Activated naive CD8-positive, alpha-beta T cell treated with anti-CD3 and anti-CD28 coated beads for 36 hours (primary cell): Measurements from ENCODE around the gene ZCCHC12. TPM values are rescaled to one million over a fixed set of nuclear protein-coding genes. Genes with fewer than 3 reads are reported as not detected.

ENCODE experiments used
- DNase-seq: peaks from one replicate; pipeline ENCODE4 v3.0.0; 2021
- H3K27ac Mint-ChIP-seq: one replicate; pipeline ENCODE4 v1.8.0; 2022; ENCODE audit warnings: mild to moderate bottlenecking, moderate library complexity, mixed read lengths
- H3K27me3 Mint-ChIP-seq: one replicate; pipeline ENCODE4 v1.8.0; 2022; ENCODE audit warnings: mild to moderate bottlenecking, mixed read lengths
- H3K36me3 Mint-ChIP-seq: one replicate; pipeline ENCODE4 v1.8.0; 2021; ENCODE audit warnings: mild to moderate bottlenecking, mixed read lengths
- H3K4me1 Mint-ChIP-seq: one replicate; pipeline ENCODE4 v1.8.0; 2021; ENCODE audit warnings: mixed read lengths
- H3K4me3 Mint-ChIP-seq: one replicate; pipeline ENCODE4 v1.8.0; 2022; ENCODE audit warnings: mild to moderate bottlenecking, moderate library complexity, mixed read lengths
- H3K9me3 Mint-ChIP-seq: one replicate; pipeline ENCODE4 v1.8.0; 2022; ENCODE audit warnings: mixed read lengths
- total RNA-seq, 2 experiments: library from RNA; stranded (reverse); gene quantifications; one replicate each; pipeline ENCODE4 v1.2.3, GENCODE V29; 2021

Gene ZCCHC12
- total RNA-seq, 2 experiments from 2014 or later: 0.16 TPM; not detected in 1

- no peaks in the 10 kb centered on the region for H3K27me3 Mint-ChIP-seq
- no peak overlapping the region for H3K27ac Mint-ChIP-seq
- no peaks in the 10 kb centered on the region for H3K36me3 Mint-ChIP-seq
- H3K9me3 Mint-ChIP-seq: no peaks in the 10 kb centered on the region
- H3K4me1 Mint-ChIP-seq: no peaks in the 10 kb centered on the region
- no peak for DNase-seq
- no peak overlapping the region for H3K4me3 Mint-ChIP-seq
Observed at GRCh38 chrX:118857006-118857405, 33.4 kb downstream of the ZCCHC12 start.

- no peaks in the 10 kb centered on the region for H3K9me3 Mint-ChIP-seq
- no peaks in the 10 kb centered on the region for H3K4me1 Mint-ChIP-seq
- H3K36me3 Mint-ChIP-seq: no peaks in the 10 kb centered on the region
- H3K27me3 Mint-ChIP-seq: no peaks in the 10 kb centered on the region
- H3K27ac Mint-ChIP-seq: no peak overlapping the region
- DNase-seq: no peak
- H3K4me3 Mint-ChIP-seq: no peak overlapping the region
Observed at GRCh38 chrX:118861338-118861737, 37.7 kb downstream of the ZCCHC12 start.

- no peak for DNase-seq
- H3K4me1 Mint-ChIP-seq: no peaks in the 10 kb centered on the region
- H3K27me3 Mint-ChIP-seq: no peaks in the 10 kb centered on the region
- H3K9me3 Mint-ChIP-seq: no peaks in the 10 kb centered on the region
- H3K36me3 Mint-ChIP-seq: no peaks in the 10 kb centered on the region
- H3K27ac Mint-ChIP-seq: no peak overlapping the region
- no peak overlapping the region for H3K4me3 Mint-ChIP-seq
Observed at GRCh38 chrX:118862091-118862490, 38.5 kb downstream of the ZCCHC12 start.

- Mint-ChIP-seq H3K4me1 (no peaks in the 10 kb centered on the region), H3K27ac (no peak overlapping the region), H3K4me3 (no peak overlapping the region), H3K27me3 (no peaks in the 10 kb centered on the region), H3K9me3 (no peaks in the 10 kb centered on the region), H3K36me3 (no peaks in the 10 kb centered on the region)
- no peak for DNase-seq
Observed at GRCh38 chrX:118862979-118863378, 39.4 kb downstream of the ZCCHC12 start.

- no peak overlapping the region for H3K4me3 Mint-ChIP-seq
- H3K4me1 Mint-ChIP-seq: no peaks in the 10 kb centered on the region
- DNase-seq: no peak
- no peaks in the 10 kb centered on the region for H3K9me3 Mint-ChIP-seq
- no peaks in the 10 kb centered on the region for H3K36me3 Mint-ChIP-seq
- H3K27ac Mint-ChIP-seq: no peak overlapping the region
- H3K27me3 Mint-ChIP-seq: no peaks in the 10 kb centered on the region
Observed at GRCh38 chrX:118864063-118864635, 40.5 kb downstream of the ZCCHC12 start.

GRCh38 chrX:118865231-118865630 is 41.6 kb downstream of the ZCCHC12 start:
- Mint-ChIP-seq H3K9me3 (no peaks in the 10 kb centered on the region), H3K4me3 (no peak overlapping the region)

GRCh38 chrX:118867251-118867650 is 43.6 kb downstream of the ZCCHC12 start:
- Mint-ChIP-seq H3K27me3 (no peaks in the 10 kb centered on the region), H3K27ac (no peak overlapping the region), H3K4me1 (no peaks in the 10 kb centered on the region), H3K4me3 (no peak overlapping the region), H3K36me3 (no peaks in the 10 kb centered on the region), H3K9me3 (no peaks in the 10 kb centered on the region)
- no peak for DNase-seq

More at GRCh38 chrX:118865231-118865630, 41.6 kb downstream of the ZCCHC12 start:
- no peak for DNase-seq
- H3K4me1 Mint-ChIP-seq: no peaks in the 10 kb centered on the region
- H3K36me3 Mint-ChIP-seq: no peaks in the 10 kb centered on the region
- H3K27me3 Mint-ChIP-seq: no peaks in the 10 kb centered on the region
- no peak overlapping the region for H3K27ac Mint-ChIP-seq

- Mint-ChIP-seq H3K36me3 (no peaks in the 10 kb centered on the region), H3K27me3 (no peaks in the 10 kb centered on the region), H3K9me3 (no peaks in the 10 kb centered on the region), H3K27ac (no peak overlapping the region), H3K4me3 (no peak overlapping the region), H3K4me1 (no peaks in the 10 kb centered on the region)
- DNase-seq: no peak
Observed at GRCh38 chrX:118872102-118872566, 48.5 kb downstream of the ZCCHC12 start.

Other genes starting within 250 kb of the ZCCHC12 start
- gene IL13RA1, start 96.2 kb upstream of the ZCCHC12 start, total RNA-seq: under 1 TPM; 0.42 to 0.47 TPM
- gene LONRF3, start 150.8 kb downstream of the ZCCHC12 start, total RNA-seq: 1 to 10 TPM; 4.6 to 5.1 TPM
- not detected for gene CT47C1, start 249.2 kb downstream of the ZCCHC12 start, total RNA-seq